ENCODE results near the gene CAMSAP1.
"Not testable (repeated sequence)": the region's sequence is repeated elsewhere in the genome, so short reads cannot be mapped to it uniquely, and the experiment has no call there.

CAMSAP1 gene

GRCh38 chr9:135907431-135908092, at the start of gene CAMSAP1:
TSS of gene CAMSAP1 (minus strand) at chr9:135907546. CDS start at chr9:135907159, 387 bp downstream.
- H3K27ac ChIP-seq (ENCODE audit: low read depth, low read length) = peak within 1 kb of the TSS; percentile 96
- H3K9ac ChIP-seq (ENCODE audit: low read length in 5 of 5) = peak within 1 kb of the TSS in 4 of 5 donors; percentile 68 to 85 (median 76)
- H3K4me1 ChIP-seq (ENCODE audit: control insufficient read depth in 5 of 5, insufficient read depth in 5 of 5, low read length in 5 of 5) = peaks cover 13 to 47% (median 32%) of the 10 kb centered on the region in 5 donors
- peaks cover 0 to 5% (median 2%) of the 10 kb centered on the region in 5 donors for H3K9me3 ChIP-seq (ENCODE audit: control insufficient read depth in 5 of 5, low read length in 5 of 5)
- H3K27me3 ChIP-seq (ENCODE audit: control insufficient read depth in 5 of 5, insufficient read depth in 4 of 5, low read length in 5 of 5) = no peaks in the 10 kb centered on the region
- peak within 1 kb of the TSS; percentile 46 to 83 (median 72) for H3K4me3 ChIP-seq (ENCODE audit: low read depth in 1 of 5, low read length in 5 of 5)
- H3K36me3 ChIP-seq (ENCODE audit: control insufficient read depth in 5 of 5, insufficient read depth in 5 of 5, low read length in 5 of 5) = peaks cover 0 to 14% (median 13%) of the 10 kb centered on the region in 5 donors

GRCh38 chr9:135956802-135957174, 49.4 kb upstream of the CAMSAP1 start:
- Histone ChIP-seq H3K27ac (ENCODE audit: low read depth, low read length) (no peak overlapping the region), H3K4me3 (ENCODE audit: low read depth in 1 of 5, low read length in 5 of 5) (no peak overlapping the region), H3K27me3 (ENCODE audit: control insufficient read depth in 5 of 5, insufficient read depth in 4 of 5, low read length in 5 of 5) (no peaks in the 10 kb centered on the region), H3K36me3 (ENCODE audit: control insufficient read depth in 5 of 5, insufficient read depth in 5 of 5, low read length in 5 of 5) (peaks cover 0 to 30% (median 24%) of the 10 kb centered on the region in 5 donors), H3K9ac (ENCODE audit: low read length in 5 of 5) (no peak overlapping the region), H3K4me1 (ENCODE audit: control insufficient read depth in 5 of 5, insufficient read depth in 5 of 5, low read length in 5 of 5) (peaks cover 6 to 30% (median 26%) of the 10 kb centered on the region in 5 donors), H3K9me3 (ENCODE audit: control insufficient read depth in 5 of 5, low read length in 5 of 5) (no peaks in the 10 kb centered on the region)

- Histone ChIP-seq H3K36me3 (ENCODE audit: control insufficient read depth in 5 of 5, insufficient read depth in 5 of 5, low read length in 5 of 5) (peaks cover 0 to 30% (median 24%) of the 10 kb centered on the region in 5 donors), H3K27me3 (ENCODE audit: control insufficient read depth in 5 of 5, insufficient read depth in 4 of 5, low read length in 5 of 5) (no peaks in the 10 kb centered on the region), H3K9me3 (ENCODE audit: control insufficient read depth in 5 of 5, low read length in 5 of 5) (no peaks in the 10 kb centered on the region), H3K4me1 (ENCODE audit: control insufficient read depth in 5 of 5, insufficient read depth in 5 of 5, low read length in 5 of 5) (peaks cover 6 to 25% (median 21%) of the 10 kb centered on the region in 5 donors), H3K27ac (ENCODE audit: low read depth, low read length) (no peak overlapping the region), H3K4me3 (ENCODE audit: low read depth in 1 of 5, low read length in 5 of 5) (no peak overlapping the region), H3K9ac (ENCODE audit: low read length in 5 of 5) (peak overlapping the region in 1 of 5 donors; percentile 9)
These were observed 48.8 kb upstream of the CAMSAP1 start for GRCh38 chr9:135955934-135956801.

- Histone ChIP-seq H3K27me3 (ENCODE audit: control insufficient read depth in 5 of 5, insufficient read depth in 4 of 5, low read length in 5 of 5) (no peaks in the 10 kb centered on the region), H3K9ac (ENCODE audit: low read length in 5 of 5) (no peak overlapping the region), H3K27ac (ENCODE audit: low read depth, low read length) (no peak overlapping the region), H3K4me3 (ENCODE audit: low read depth in 1 of 5, low read length in 5 of 5) (no peak overlapping the region), H3K9me3 (ENCODE audit: control insufficient read depth in 5 of 5, low read length in 5 of 5) (no peaks in the 10 kb centered on the region), H3K4me1 (ENCODE audit: control insufficient read depth in 5 of 5, insufficient read depth in 5 of 5, low read length in 5 of 5) (no peaks in the 10 kb centered on the region), H3K36me3 (ENCODE audit: control insufficient read depth in 5 of 5, insufficient read depth in 5 of 5, low read length in 5 of 5) (peaks cover 0 to 52% (median 46%) of the 10 kb centered on the region in 5 donors)
These were observed 45.4 kb upstream of the CAMSAP1 start for GRCh38 chr9:135952664-135953206.

GRCh38 chr9:135951889-135952663, 44.7 kb upstream of the CAMSAP1 start:
- Histone ChIP-seq H3K4me3 (ENCODE audit: low read depth in 1 of 5, low read length in 5 of 5) (no peak overlapping the region), H3K27me3 (ENCODE audit: control insufficient read depth in 5 of 5, insufficient read depth in 4 of 5, low read length in 5 of 5) (no peaks in the 10 kb centered on the region), H3K27ac (ENCODE audit: low read depth, low read length) (no peak overlapping the region), H3K9ac (ENCODE audit: low read length in 5 of 5) (no peak overlapping the region), H3K4me1 (ENCODE audit: control insufficient read depth in 5 of 5, insufficient read depth in 5 of 5, low read length in 5 of 5) (no peaks in the 10 kb centered on the region), H3K9me3 (ENCODE audit: control insufficient read depth in 5 of 5, low read length in 5 of 5) (no peaks in the 10 kb centered on the region), H3K36me3 (ENCODE audit: control insufficient read depth in 5 of 5, insufficient read depth in 5 of 5, low read length in 5 of 5) (peaks cover 0 to 57% (median 48%) of the 10 kb centered on the region in 5 donors)

- H3K36me3 ChIP-seq (ENCODE audit: control insufficient read depth in 5 of 5, insufficient read depth in 5 of 5, low read length in 5 of 5) = peaks cover 0 to 64% (median 55%) of the 10 kb centered on the region in 5 donors
- H3K9ac ChIP-seq (ENCODE audit: low read length in 5 of 5); H3K4me3 ChIP-seq (ENCODE audit: low read depth in 1 of 5, low read length in 5 of 5); H3K9me3 ChIP-seq (ENCODE audit: control insufficient read depth in 5 of 5, low read length in 5 of 5); H3K27me3 ChIP-seq (ENCODE audit: control insufficient read depth in 5 of 5, insufficient read depth in 4 of 5, low read length in 5 of 5); H3K4me1 ChIP-seq (ENCODE audit: control insufficient read depth in 5 of 5, insufficient read depth in 5 of 5, low read length in 5 of 5); H3K27ac ChIP-seq (ENCODE audit: low read depth, low read length): not testable (repeated sequence)
These were observed 44.0 kb upstream of the CAMSAP1 start for GRCh38 chr9:135951310-135951709.

- not testable (repeated sequence) for H3K27me3 ChIP-seq (ENCODE audit: control insufficient read depth in 5 of 5, insufficient read depth in 4 of 5, low read length in 5 of 5); H3K4me1 ChIP-seq (ENCODE audit: control insufficient read depth in 5 of 5, insufficient read depth in 5 of 5, low read length in 5 of 5); H3K27ac ChIP-seq (ENCODE audit: low read depth, low read length); H3K9ac ChIP-seq (ENCODE audit: low read length in 5 of 5); H3K4me3 ChIP-seq (ENCODE audit: low read depth in 1 of 5, low read length in 5 of 5); H3K9me3 ChIP-seq (ENCODE audit: control insufficient read depth in 5 of 5, low read length in 5 of 5)
- H3K36me3 ChIP-seq (ENCODE audit: control insufficient read depth in 5 of 5, insufficient read depth in 5 of 5, low read length in 5 of 5) = peaks cover 0 to 69% (median 60%) of the 10 kb centered on the region in 5 donors
These were observed 43.5 kb upstream of the CAMSAP1 start for GRCh38 chr9:135950841-135951240.

- no peaks in the 10 kb centered on the region for H3K9me3 ChIP-seq (ENCODE audit: control insufficient read depth in 5 of 5, low read length in 5 of 5)
- peaks cover 0 to 75% (median 66%) of the 10 kb centered on the region in 5 donors for H3K36me3 ChIP-seq (ENCODE audit: control insufficient read depth in 5 of 5, insufficient read depth in 5 of 5, low read length in 5 of 5)
- no peaks in the 10 kb centered on the region for H3K4me1 ChIP-seq (ENCODE audit: control insufficient read depth in 5 of 5, insufficient read depth in 5 of 5, low read length in 5 of 5)
- H3K27me3 ChIP-seq (ENCODE audit: control insufficient read depth in 5 of 5, insufficient read depth in 4 of 5, low read length in 5 of 5) = no peaks in the 10 kb centered on the region
- H3K27ac ChIP-seq (ENCODE audit: low read depth, low read length) = no peak overlapping the region
- H3K4me3 ChIP-seq (ENCODE audit: low read depth in 1 of 5, low read length in 5 of 5) = no peak overlapping the region
- no peak overlapping the region for H3K9ac ChIP-seq (ENCODE audit: low read length in 5 of 5)
These were observed 42.9 kb upstream of the CAMSAP1 start for GRCh38 chr9:135950135-135950682.

GRCh38 chr9:135949501-135950134, 42.3 kb upstream of the CAMSAP1 start:
- Histone ChIP-seq H3K4me1 (ENCODE audit: control insufficient read depth in 5 of 5, insufficient read depth in 5 of 5, low read length in 5 of 5) (no peaks in the 10 kb centered on the region), H3K36me3 (ENCODE audit: control insufficient read depth in 5 of 5, insufficient read depth in 5 of 5, low read length in 5 of 5) (peaks cover 0 to 78% (median 70%) of the 10 kb centered on the region in 5 donors), H3K4me3 (ENCODE audit: low read depth in 1 of 5, low read length in 5 of 5) (no peak overlapping the region), H3K27ac (ENCODE audit: low read depth, low read length) (no peak overlapping the region), H3K27me3 (ENCODE audit: control insufficient read depth in 5 of 5, insufficient read depth in 4 of 5, low read length in 5 of 5) (no peaks in the 10 kb centered on the region), H3K9ac (ENCODE audit: low read length in 5 of 5) (peak overlapping the region in 1 of 5 donors; percentile 6), H3K9me3 (ENCODE audit: control insufficient read depth in 5 of 5, low read length in 5 of 5) (no peaks in the 10 kb centered on the region)
